ENCODE results near the gene TBX2.
"Not testable (repeated sequence)": the region's sequence is repeated elsewhere in the genome, so short reads cannot be mapped to it uniquely, and the experiment has no call there.

TBX2 gene

GRCh38 chr17:61421460-61421859 lies 21.8 kb downstream of the TBX2 start:
- H3K36me3 Mint-ChIP-seq = no peaks in the 10 kb centered on the region
- peaks cover 28% of the 10 kb centered on the region for H3K27me3 Mint-ChIP-seq
- H3K4me3 Mint-ChIP-seq = no peak overlapping the region
- no peaks in the 10 kb centered on the region for H3K9me3 Mint-ChIP-seq
- H3K4me1 Mint-ChIP-seq = no peaks in the 10 kb centered on the region
- no peak overlapping the region for H3K27ac Mint-ChIP-seq

GRCh38 chr17:61422116-61422799 lies 22.6 kb downstream of the TBX2 start:
- Mint-ChIP-seq H3K4me3 (no peak overlapping the region), H3K27ac (no peak overlapping the region), H3K4me1 (no peaks in the 10 kb centered on the region), H3K27me3 (peaks cover 28% of the 10 kb centered on the region), H3K36me3 (no peaks in the 10 kb centered on the region), H3K9me3 (no peaks in the 10 kb centered on the region)

- no peaks in the 10 kb centered on the region for H3K4me1 Mint-ChIP-seq
- H3K27me3 Mint-ChIP-seq = peaks cover 27% of the 10 kb centered on the region
- H3K36me3 Mint-ChIP-seq = no peaks in the 10 kb centered on the region
- H3K9me3 Mint-ChIP-seq = no peaks in the 10 kb centered on the region
- no peak overlapping the region for H3K4me3 Mint-ChIP-seq
- no peak overlapping the region for H3K27ac Mint-ChIP-seq
Observed at GRCh38 chr17:61422869-61423268, 23.2 kb downstream of the TBX2 start.

GRCh38 chr17:61423967-61424649 lies 24.5 kb downstream of the TBX2 start:
- no peak overlapping the region for H3K4me3 Mint-ChIP-seq
- H3K27me3 Mint-ChIP-seq = peaks cover 24% of the 10 kb centered on the region
- H3K4me1 Mint-ChIP-seq = no peaks in the 10 kb centered on the region
- no peaks in the 10 kb centered on the region for H3K9me3 Mint-ChIP-seq
- H3K27ac Mint-ChIP-seq = no peak overlapping the region
- H3K36me3 Mint-ChIP-seq = no peaks in the 10 kb centered on the region

- Mint-ChIP-seq H3K4me1 (no peaks in the 10 kb centered on the region), H3K27me3 (peaks cover 15% of the 10 kb centered on the region), H3K36me3 (no peaks in the 10 kb centered on the region), H3K27ac (no peak overlapping the region), H3K4me3 (no peak overlapping the region), H3K9me3 (no peaks in the 10 kb centered on the region)
Observed at GRCh38 chr17:61425682-61426481, 26.2 kb downstream of the TBX2 start.

- no peaks in the 10 kb centered on the region for H3K9me3 Mint-ChIP-seq
- no peaks in the 10 kb centered on the region for H3K36me3 Mint-ChIP-seq
- peaks cover 11% of the 10 kb centered on the region for H3K27me3 Mint-ChIP-seq
- H3K4me1 Mint-ChIP-seq = no peaks in the 10 kb centered on the region
- no peak overlapping the region for H3K27ac Mint-ChIP-seq
- H3K4me3 Mint-ChIP-seq = no peak overlapping the region
Observed at GRCh38 chr17:61426482-61427304, 27.1 kb downstream of the TBX2 start.

GRCh38 chr17:61427567-61427966 lies 27.9 kb downstream of the TBX2 start:
- Mint-ChIP-seq H3K27ac (no peak overlapping the region), H3K27me3 (peaks cover 9% of the 10 kb centered on the region), H3K4me1 (no peaks in the 10 kb centered on the region), H3K9me3 (no peaks in the 10 kb centered on the region), H3K36me3 (no peaks in the 10 kb centered on the region), H3K4me3 (no peak overlapping the region)

GRCh38 chr17:61429274-61429673 lies 29.6 kb downstream of the TBX2 start:
- Mint-ChIP-seq H3K4me3 (no peak overlapping the region), H3K27me3 (peaks cover 3% of the 10 kb centered on the region), H3K36me3 (peaks cover 1% of the 10 kb centered on the region), H3K9me3 (no peaks in the 10 kb centered on the region), H3K27ac (no peak overlapping the region), H3K4me1 (no peaks in the 10 kb centered on the region)

GRCh38 chr17:61429831-61430230 lies 30.2 kb downstream of the TBX2 start:
- H3K4me3 Mint-ChIP-seq, H3K27me3 Mint-ChIP-seq, H3K4me1 Mint-ChIP-seq, H3K9me3 Mint-ChIP-seq, H3K27ac Mint-ChIP-seq, H3K36me3 Mint-ChIP-seq: not testable (repeated sequence)

GRCh38 chr17:61431594-61432311 lies 32.1 kb downstream of the TBX2 start:
- H3K9me3 Mint-ChIP-seq = peaks cover 7% of the 10 kb centered on the region
- peaks cover 4% of the 10 kb centered on the region for H3K36me3 Mint-ChIP-seq
- no peak overlapping the region for H3K27ac Mint-ChIP-seq
- no peak overlapping the region for H3K4me3 Mint-ChIP-seq
- H3K4me1 Mint-ChIP-seq = no peaks in the 10 kb centered on the region
- peaks cover 14% of the 10 kb centered on the region for H3K27me3 Mint-ChIP-seq

GRCh38 chr17:61436273-61436672 lies 36.6 kb downstream of the TBX2 start:
- Mint-ChIP-seq H3K27me3 (peaks cover 39% of the 10 kb centered on the region), H3K4me3 (no peak overlapping the region), H3K36me3 (peaks cover 21% of the 10 kb centered on the region), H3K27ac (no peak overlapping the region), H3K4me1 (no peaks in the 10 kb centered on the region), H3K9me3 (peaks cover 21% of the 10 kb centered on the region)

GRCh38 chr17:61436995-61437704 lies 37.5 kb downstream of the TBX2 start:
- no peak overlapping the region for H3K27ac Mint-ChIP-seq
- H3K9me3 Mint-ChIP-seq = peaks cover 21% of the 10 kb centered on the region
- no peaks in the 10 kb centered on the region for H3K4me1 Mint-ChIP-seq
- H3K4me3 Mint-ChIP-seq = no peak overlapping the region
- peaks cover 21% of the 10 kb centered on the region for H3K36me3 Mint-ChIP-seq
- H3K27me3 Mint-ChIP-seq = peaks cover 42% of the 10 kb centered on the region

- no peaks in the 10 kb centered on the region for H3K4me1 Mint-ChIP-seq
Observed at GRCh38 chr17:61440697-61441096, 41.1 kb downstream of the TBX2 start.

GRCh38 chr17:61441507-61441906 lies 41.9 kb downstream of the TBX2 start:
- Mint-ChIP-seq H3K9me3 (peaks cover 14% of the 10 kb centered on the region), H3K36me3 (peaks cover 17% of the 10 kb centered on the region), H3K27me3 (peaks cover 36% of the 10 kb centered on the region)
- H3K27ac Mint-ChIP-seq, H3K4me1 Mint-ChIP-seq, H3K4me3 Mint-ChIP-seq: not testable (repeated sequence)

More at GRCh38 chr17:61440697-61441096, 41.1 kb downstream of the TBX2 start:
- H3K9me3 Mint-ChIP-seq = peaks cover 14% of the 10 kb centered on the region
- H3K27ac Mint-ChIP-seq = no peak overlapping the region
- peaks cover 41% of the 10 kb centered on the region for H3K27me3 Mint-ChIP-seq
- peaks cover 17% of the 10 kb centered on the region for H3K36me3 Mint-ChIP-seq
- no peak overlapping the region for H3K4me3 Mint-ChIP-seq
